Measurements from ENCODE around the gene C16orf89. TPM values are rescaled to one million over a fixed set of nuclear protein-coding genes. Genes with fewer than 3 reads are reported as not detected.
A peak's percentile ranks its signal among the peaks of the same experiment; 100 is the strongest.

Gene C16orf89
- total RNA-seq, 1 donor from 2014 or later = 198 TPM

DNA sequence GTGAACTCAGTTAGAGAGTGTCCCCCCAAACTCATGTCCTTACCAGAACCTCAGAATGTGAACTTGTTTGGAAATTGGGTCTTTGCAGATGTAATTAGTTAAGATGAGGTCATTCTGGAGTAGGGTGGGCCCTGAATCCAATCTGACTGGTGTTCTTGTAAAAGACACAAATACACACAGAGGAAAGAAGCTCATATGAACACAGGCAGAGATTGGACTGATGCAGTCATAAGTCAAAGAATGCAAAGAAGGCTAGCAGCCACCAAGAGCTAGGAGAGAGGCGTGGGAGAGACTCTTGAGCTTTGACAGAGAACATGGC, 29.9 kb downstream of the C16orf89 start:
- no peak overlapping the region for H3K27ac ChIP-seq
- no peaks in the 10 kb centered on the region for H3K9me3 ChIP-seq
- peaks cover 16% of the 10 kb centered on the region for H3K4me1 ChIP-seq
- no peak overlapping the region for H3K4me3 ChIP-seq
- H3K36me3 ChIP-seq = no peaks in the 10 kb centered on the region
- intact Hi-C loops (cut with DNase I) = no loop called here
- no peaks in the 10 kb centered on the region for H3K27me3 ChIP-seq (ENCODE audit: low read depth)
- no peak for DNase-seq
- ATAC-seq = no peak
- no peak for TF ChIP-seq CTCF (IDR thresholded peaks at IDR 0.05)

DNA sequence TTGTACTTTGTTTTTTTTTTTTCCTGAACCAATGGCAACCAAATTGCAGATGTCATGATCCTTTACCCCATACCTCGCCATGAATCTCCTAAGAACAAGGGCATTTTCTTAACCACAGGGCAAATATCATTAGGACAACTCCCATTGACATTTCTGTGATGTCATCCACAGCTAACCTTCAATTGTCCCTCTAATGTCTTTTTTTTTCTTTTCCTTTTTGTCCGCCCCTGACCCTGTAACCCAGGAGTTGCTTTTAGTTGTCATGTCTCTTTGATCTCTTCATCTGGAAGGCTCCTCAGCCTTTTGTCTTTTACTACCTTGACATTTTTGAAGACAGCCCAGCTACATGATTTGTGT, 31.6 kb downstream of the C16orf89 start:
- Histone ChIP-seq H3K9me3 (no peaks in the 10 kb centered on the region), H3K4me1 (peaks cover 16% of the 10 kb centered on the region), H3K27me3 (ENCODE audit: low read depth) (no peaks in the 10 kb centered on the region), H3K27ac (peak overlapping the region; percentile 81), H3K36me3 (peaks cover 4% of the 10 kb centered on the region), H3K4me3 (peak overlapping the region; percentile 95)
- no peak for TF ChIP-seq CTCF (IDR thresholded peaks at IDR 0.05)
- DNase-seq (no peak), ATAC-seq (no peak)
- intact Hi-C loops (cut with DNase I) = no loop called here

GRCh38 chr16:5033256-5034166, 32.2 kb downstream of the C16orf89 start, which contains the start of gene NAGPA:
TSS of gene NAGPA (minus strand) at chr16:5033935. CDS start at chr16:5033914, 21 bp downstream.
- Histone ChIP-seq H3K4me1 (peaks cover 16% of the 10 kb centered on the region), H3K4me3 (peak within 1 kb of the TSS; percentile 95), H3K27me3 (ENCODE audit: low read depth) (no peaks in the 10 kb centered on the region), H3K9me3 (no peaks in the 10 kb centered on the region), H3K36me3 (peaks cover 9% of the 10 kb centered on the region), H3K27ac (peak within 1 kb of the TSS; percentile 81)
- TF ChIP-seq CTCF (IDR thresholded peaks at IDR 0.05) = no peak
- DNase-seq (peak; percentile 94), ATAC-seq (peak; percentile 95 to 98)
- intact Hi-C loops (cut with DNase I) = no loop called here

GRCh38 chr16:5032748-5033167, 33.0 kb downstream of the C16orf89 start:
- peaks cover 16% of the 10 kb centered on the region for H3K4me1 ChIP-seq
- H3K27ac ChIP-seq = peak overlapping the region; percentile 81
- H3K4me3 ChIP-seq = peak overlapping the region; percentile 95
- H3K36me3 ChIP-seq = peaks cover 16% of the 10 kb centered on the region
- no peak for DNase-seq
- ATAC-seq = no peak
- H3K27me3 ChIP-seq (ENCODE audit: low read depth) = no peaks in the 10 kb centered on the region
- no peaks in the 10 kb centered on the region for H3K9me3 ChIP-seq
- intact Hi-C loops (cut with DNase I) = no loop called here
- TF ChIP-seq CTCF (IDR thresholded peaks at IDR 0.05) = no peak

DNA sequence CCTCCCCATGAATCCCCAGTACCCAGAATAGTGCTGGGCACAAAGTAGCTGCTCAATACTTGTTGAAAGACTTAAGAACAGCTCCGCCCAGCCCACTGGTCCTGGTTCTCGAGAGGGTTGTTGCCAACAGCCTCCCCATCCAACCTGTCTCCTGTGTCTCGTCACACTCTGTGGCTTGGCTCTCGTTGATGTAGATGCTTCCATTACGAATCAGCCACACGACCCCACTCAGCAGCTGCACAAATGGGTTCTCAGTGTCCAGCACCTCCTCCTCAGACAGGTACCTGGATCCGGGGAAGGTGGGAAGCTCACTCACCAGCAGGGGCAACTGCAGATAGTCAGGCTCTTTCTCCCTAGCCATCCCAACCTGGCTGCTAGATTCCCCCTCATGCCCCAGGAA, 34.2 kb downstream of the C16orf89 start:
- DNase-seq = peak; percentile 27
- ATAC-seq = no peak
- no peak for TF ChIP-seq CTCF (IDR thresholded peaks at IDR 0.05)
- peaks cover 24% of the 10 kb centered on the region for H3K36me3 ChIP-seq
- H3K27ac ChIP-seq = no peak overlapping the region
- H3K27me3 ChIP-seq (ENCODE audit: low read depth) = no peaks in the 10 kb centered on the region
- no peaks in the 10 kb centered on the region for H3K9me3 ChIP-seq
- intact Hi-C loops (cut with DNase I) = no loop called here
- peaks cover 16% of the 10 kb centered on the region for H3K4me1 ChIP-seq
- H3K4me3 ChIP-seq = no peak overlapping the region

Data from lower lobe of right lung (tissue), 2 donors.